GM10248 (cell line): ENCODE data around the gene SHQ1.

ENCODE experiments used
- CTCF ChIA-PET: fragments of 300-600 bp; sonication (Branson Sonifier 250); formaldehyde crosslinking; extraction: SDS; loops from one replicate; lab custom pipeline; 2021; ENCODE audit warnings: antibody characterized with exemption; lab: Yijun Ruan, JAX
- POLR2A ChIA-PET: fragments of 350-650 bp; sonication (Branson Sonifier 250); formaldehyde crosslinking; extraction: SDS; loops from one replicate; lab custom pipeline; 2020; ENCODE audit warnings: antibody characterized with exemption; lab: Yijun Ruan, JAX
- DNase-seq: peaks from one replicate; pipeline ENCODE4 v3.0.0; 2012; ENCODE audit errors: extremely low spot score
- TF ChIP-seq, protein P1 (sequence below): IDR thresholded peaks from 2 replicates; pipeline ENCODE4 v1.5.1; 2012; ENCODE audit warnings: mild to moderate bottlenecking, low read depth; ENCODE audit errors: extremely low read depth, missing control alignments, control extremely low read depth

SHQ1 gene

DNA sequence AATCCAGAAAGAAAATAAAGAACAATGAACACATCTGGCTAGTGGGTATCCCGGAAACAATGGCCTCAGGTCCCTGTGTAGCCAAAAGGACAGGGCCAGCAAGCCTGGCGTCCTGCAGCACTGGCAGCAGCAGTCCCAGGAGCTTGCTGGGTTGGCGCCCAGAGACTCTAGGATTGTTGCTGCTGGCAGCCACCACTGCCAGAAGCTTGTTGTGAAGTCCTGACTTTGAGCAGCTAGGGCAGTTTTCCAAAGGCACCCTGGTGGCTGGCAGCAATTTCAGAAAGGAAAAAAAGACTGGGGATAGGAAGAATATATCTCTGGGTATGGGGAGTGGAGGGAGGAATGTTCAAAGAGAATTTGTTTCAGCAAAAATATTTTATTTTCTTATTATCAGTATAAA is 11.3 kb downstream of the SHQ1 start:
- TF ChIP-seq, protein P1, sequence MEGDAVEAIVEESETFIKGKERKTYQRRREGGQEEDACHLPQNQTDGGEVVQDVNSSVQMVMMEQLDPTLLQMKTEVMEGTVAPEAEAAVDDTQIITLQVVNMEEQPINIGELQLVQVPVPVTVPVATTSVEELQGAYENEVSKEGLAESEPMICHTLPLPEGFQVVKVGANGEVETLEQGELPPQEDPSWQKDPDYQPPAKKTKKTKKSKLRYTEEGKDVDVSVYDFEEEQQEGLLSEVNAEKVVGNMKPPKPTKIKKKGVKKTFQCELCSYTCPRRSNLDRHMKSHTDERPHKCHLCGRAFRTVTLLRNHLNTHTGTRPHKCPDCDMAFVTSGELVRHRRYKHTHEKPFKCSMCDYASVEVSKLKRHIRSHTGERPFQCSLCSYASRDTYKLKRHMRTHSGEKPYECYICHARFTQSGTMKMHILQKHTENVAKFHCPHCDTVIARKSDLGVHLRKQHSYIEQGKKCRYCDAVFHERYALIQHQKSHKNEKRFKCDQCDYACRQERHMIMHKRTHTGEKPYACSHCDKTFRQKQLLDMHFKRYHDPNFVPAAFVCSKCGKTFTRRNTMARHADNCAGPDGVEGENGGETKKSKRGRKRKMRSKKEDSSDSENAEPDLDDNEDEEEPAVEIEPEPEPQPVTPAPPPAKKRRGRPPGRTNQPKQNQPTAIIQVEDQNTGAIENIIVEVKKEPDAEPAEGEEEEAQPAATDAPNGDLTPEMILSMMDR, result no peak
- ChIA-PET POLR2A (no interaction called here), CTCF (interaction anchor here (1.4 to 2.7 kb wide), 4 partner anchors 9 to 26 kb away, joined by 3 to 9 read pairs (median 4); no protein-coding TSS in a partner anchor)
- no peak for DNase-seq

DNA sequence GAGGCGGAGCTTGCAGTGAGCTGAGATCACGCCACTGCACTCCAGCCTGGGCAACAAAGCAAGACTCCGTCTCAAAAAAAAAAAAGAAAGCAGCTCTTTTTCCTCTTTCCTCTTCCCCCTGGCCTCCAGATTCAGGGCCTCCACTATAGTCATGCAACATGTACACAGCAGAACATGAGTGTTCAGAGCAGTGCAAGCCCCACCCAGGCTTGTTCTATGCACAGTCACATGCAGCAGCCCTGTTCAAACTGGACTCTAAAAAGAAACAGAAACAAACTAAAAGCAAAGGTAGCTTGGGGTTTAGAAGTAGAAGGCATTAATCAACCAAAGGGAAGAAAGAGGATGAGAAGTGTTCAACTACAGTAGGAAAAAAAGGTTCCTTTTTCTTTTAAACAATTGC is 11.8 kb downstream of the SHQ1 start:
- CTCF ChIA-PET, result interaction anchor here (1.4 to 2.7 kb wide), 3 partner anchors 9 to 26 kb away, joined by 3 to 9 read pairs (median 5); no protein-coding TSS in a partner anchor
- POLR2A ChIA-PET, result no interaction called here

DNA sequence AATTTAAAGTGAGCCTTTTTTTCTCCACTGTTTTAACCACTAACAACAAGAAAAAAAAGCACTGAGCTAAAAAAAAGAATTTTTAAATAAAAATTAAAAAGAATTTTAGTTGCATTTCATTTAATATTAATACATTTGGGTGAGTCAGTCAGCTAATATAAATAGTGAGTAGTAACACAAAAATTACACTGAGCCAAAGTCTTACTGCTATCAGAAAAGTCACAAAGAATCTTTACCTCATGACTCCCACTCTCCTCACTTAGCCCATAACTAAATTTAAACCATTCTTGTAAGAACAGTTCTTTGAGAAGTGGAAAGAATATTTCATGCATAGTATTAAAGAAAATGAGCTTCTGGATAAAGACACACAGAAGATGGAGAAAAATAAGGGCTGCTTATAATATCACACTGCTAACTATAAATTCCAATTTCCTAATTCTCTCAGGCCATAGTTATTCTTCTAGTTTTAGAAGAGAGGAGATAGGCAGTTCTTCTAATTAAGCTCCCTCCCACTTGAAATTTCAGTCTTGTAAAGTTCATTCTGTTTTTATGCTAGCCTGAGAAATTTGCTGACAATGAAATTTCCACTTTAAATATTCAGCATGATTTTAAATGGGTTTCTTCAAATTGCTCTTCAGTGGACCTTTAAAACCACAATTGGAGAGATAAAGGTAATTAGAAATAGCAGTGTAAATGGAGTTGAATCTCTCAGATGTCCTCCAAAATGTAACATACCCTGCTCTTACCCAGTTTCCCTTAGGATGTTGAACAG is 17.6 kb downstream of the SHQ1 start:
- CTCF ChIA-PET, result interaction anchor here (0.9 to 2.0 kb wide), 7 partner anchors 8 to 955 kb away, joined by 3 to 11 read pairs (median 6); no protein-coding TSS in a partner anchor
- TF ChIP-seq, protein P1, result no peak
- POLR2A ChIA-PET, result no interaction called here
- DNase-seq, result no peak

More for the DNA sequence above, 11.8 kb downstream of the SHQ1 start:
- TF ChIP-seq, protein P1, result no peak
- DNase-seq, result no peak

DNA sequence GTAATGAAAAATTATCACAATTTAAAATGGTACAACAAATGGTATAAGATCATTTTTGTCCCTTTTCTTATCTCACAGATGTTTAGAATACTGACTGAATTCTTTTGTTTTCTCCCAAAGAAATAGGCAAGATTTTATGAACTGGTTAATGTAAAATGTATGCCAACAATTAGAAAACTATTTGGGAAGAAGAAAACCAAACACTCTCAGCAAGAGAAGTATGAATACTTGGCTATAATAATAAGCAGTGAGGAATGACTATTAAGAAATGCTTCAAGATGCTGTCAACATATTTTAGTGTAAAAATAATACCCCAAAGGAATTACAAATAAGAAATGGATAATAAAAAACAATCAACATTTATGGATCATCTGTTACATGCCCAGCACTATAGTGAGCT is 18.5 kb downstream of the SHQ1 start:
- ChIA-PET CTCF (interaction anchor here (1.2 to 2.0 kb wide), 2 partner anchors 164 to 954 kb away, joined by 6 to 7 read pairs; no protein-coding TSS in a partner anchor), POLR2A (no interaction called here)
- no peak for DNase-seq
- TF ChIP-seq, protein P1, result no peak

DNA sequence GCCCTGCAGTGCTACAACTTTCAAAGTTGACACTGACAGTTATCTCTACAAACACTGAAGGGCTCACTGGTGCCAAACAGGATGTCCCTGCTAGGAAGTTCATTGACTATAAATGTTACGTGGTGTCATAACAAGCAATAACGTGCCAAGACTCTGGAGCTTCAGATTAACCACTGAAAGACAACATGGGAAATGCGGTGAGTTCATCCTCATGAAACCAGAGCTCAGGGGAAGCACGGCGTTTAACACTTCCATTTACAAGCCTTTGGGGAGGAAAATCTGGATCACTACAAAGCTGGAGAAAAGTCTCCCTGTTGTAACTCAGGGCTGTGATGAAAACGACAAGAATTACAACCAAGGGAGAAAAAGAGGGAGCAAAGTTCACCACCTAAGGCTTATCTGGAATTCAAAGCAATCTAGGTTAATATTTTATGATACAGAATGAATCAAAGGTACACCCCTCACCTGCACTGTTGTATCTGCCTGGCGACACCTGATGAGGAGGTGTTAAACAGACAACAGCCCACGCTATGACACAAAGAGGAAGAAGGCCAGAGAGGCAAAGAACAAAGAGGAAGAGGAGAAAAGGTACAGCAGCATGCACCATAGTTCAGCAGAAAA is 27.0 kb downstream of the SHQ1 start:
- peak; percentile 22 for DNase-seq
- ChIA-PET CTCF (interaction anchor here (0.6 to 8.4 kb wide), 36 partner anchors 10 to 1097 kb away, joined by 3 to 101 read pairs (median 4); no protein-coding TSS in a partner anchor), POLR2A (no interaction called here)

DNA sequence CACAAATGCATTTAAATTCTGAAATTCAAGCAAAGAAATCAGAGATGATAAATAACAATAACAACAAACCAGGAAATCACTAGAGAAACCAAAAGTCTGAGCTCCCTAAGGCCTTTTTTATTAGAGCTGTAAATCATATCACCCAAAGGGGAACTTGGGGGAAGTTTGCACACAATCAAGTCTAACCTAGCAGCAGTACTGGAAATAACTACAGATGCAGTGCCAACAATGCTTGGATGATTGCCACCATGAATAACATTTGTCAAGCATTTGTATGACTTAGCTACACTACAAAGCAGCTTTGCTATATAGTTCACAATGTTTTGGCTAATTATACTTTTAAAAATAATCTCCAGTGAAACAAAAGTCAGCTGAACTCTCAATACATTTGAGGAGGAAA is 27.8 kb downstream of the SHQ1 start:
- ChIA-PET POLR2A (no interaction called here), CTCF (interaction anchor here (1.0 to 8.4 kb wide), 11 partner anchors 9 to 1091 kb away, joined by 3 to 101 read pairs (median 6); no protein-coding TSS in a partner anchor)
- TF ChIP-seq, protein P1, result no peak
- DNase-seq, result no peak

More for the DNA sequence above, 27.0 kb downstream of the SHQ1 start:
- TF ChIP-seq, protein P1, result no peak
